Measurements from ENCODE around the gene TRIL. TPM values are rescaled to one million over a fixed set of nuclear protein-coding genes. Genes with fewer than 3 reads are reported as not detected.

The TRIL gene
- total RNA-seq, 1 donor from 2014 or later: 13.0 TPM

Other genes with a start within 250 kb of the TRIL start
- gene CPVL, start 188.2 kb upstream of the TRIL start, total RNA-seq: 32.9 TPM
- gene CHN2, start 236.4 kb upstream of the TRIL start, total RNA-seq: 69.3 TPM